Prostate gland (tissue), 2 donors: ENCODE results near the gene FAM177A1.

Source experiments
- POLR2A ChIP-seq: fragments of 450-650 bp; IDR thresholded peaks from one replicate; pipeline ENCODE4 v1.6.1; 2016; ENCODE audit warnings: antibody characterized with exemption, mild to moderate bottlenecking
- TF ChIP-seq, protein P1 (sequence below), 4 experiments: fragments of 200-600 bp in 2 of 4; fragments of 450-650 bp in 2 of 4; sonication (generic) in 2 of 4; IDR thresholded peaks; 1 replicate in 3 of 4; 2 replicates in 1 of 4; pipeline ENCODE4 v1.5.1; 2016 to 2019; ENCODE audit warnings: antibody characterized with exemption in 4 of 4, mild to moderate bottlenecking in 2 of 4, moderate library complexity in 2 of 4

DNA sequence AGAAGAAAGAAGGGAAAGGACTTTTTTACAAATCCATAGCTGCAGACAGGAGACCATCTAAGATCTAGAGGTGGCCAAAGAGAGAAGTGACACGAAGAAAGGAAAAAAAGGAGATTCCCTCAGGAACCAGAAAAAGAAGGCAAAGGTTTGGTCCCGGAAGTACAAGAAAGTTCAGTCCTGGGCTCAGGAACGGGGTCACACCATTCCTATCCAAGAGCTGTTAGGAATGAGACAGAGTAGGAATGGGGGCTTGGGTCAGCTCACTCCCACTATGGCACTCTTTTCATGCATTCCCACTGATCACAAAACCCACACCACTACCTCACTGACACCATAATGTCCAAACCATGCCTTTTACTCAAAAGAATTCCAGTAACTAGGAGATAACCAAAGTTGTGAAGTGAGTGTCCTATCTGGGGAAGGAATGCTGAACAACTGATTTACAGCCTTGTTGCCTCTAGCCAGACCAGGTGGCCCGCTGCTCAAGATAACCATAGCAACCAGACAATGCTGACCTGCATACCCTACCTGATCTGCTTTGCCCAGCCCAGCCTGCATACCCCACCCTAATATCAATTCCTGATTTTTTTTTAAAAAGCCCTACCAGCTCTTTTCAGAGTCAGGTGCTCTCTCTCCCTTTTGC lies 67.4 kb downstream of the FAM177A1 start:
- TF ChIP-seq, protein P1, sequence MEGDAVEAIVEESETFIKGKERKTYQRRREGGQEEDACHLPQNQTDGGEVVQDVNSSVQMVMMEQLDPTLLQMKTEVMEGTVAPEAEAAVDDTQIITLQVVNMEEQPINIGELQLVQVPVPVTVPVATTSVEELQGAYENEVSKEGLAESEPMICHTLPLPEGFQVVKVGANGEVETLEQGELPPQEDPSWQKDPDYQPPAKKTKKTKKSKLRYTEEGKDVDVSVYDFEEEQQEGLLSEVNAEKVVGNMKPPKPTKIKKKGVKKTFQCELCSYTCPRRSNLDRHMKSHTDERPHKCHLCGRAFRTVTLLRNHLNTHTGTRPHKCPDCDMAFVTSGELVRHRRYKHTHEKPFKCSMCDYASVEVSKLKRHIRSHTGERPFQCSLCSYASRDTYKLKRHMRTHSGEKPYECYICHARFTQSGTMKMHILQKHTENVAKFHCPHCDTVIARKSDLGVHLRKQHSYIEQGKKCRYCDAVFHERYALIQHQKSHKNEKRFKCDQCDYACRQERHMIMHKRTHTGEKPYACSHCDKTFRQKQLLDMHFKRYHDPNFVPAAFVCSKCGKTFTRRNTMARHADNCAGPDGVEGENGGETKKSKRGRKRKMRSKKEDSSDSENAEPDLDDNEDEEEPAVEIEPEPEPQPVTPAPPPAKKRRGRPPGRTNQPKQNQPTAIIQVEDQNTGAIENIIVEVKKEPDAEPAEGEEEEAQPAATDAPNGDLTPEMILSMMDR (IDR thresholded peaks at IDR 0.05): no peak
- no peak for TF ChIP-seq POLR2A
